ENCODE data around the gene STPG2. TPM values are rescaled to one million over a fixed set of nuclear protein-coding genes. Genes with fewer than 3 reads are reported as not detected.

The STPG2 gene
- total and polyA plus RNA-seq, 2 of the 8 experiments (the other 6 are each of a cell fraction or from before 2014, with no cell fraction given) = 0.03 TPM; not detected in 1

DNA sequence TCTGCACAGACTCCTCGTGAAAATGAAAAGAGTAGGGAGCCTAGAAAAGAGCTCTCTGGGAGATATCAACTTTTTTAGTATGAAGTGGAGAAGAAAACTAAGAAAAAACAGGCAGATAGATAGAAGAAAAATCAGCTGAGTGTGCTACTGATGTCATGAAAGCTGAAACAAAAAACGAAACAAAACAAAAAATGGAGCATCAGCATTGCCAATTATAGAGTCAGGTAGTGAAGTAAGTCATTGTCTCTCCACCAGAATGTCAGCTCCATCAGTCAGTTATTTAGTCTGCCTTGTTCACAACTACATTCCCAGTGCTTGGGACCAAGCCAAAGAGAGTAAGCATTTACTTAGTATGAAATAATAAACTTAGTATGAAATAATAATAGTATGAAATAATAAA lies 595.1 kb downstream of the STPG2 start:
- TF ChIP-seq, protein P1, sequence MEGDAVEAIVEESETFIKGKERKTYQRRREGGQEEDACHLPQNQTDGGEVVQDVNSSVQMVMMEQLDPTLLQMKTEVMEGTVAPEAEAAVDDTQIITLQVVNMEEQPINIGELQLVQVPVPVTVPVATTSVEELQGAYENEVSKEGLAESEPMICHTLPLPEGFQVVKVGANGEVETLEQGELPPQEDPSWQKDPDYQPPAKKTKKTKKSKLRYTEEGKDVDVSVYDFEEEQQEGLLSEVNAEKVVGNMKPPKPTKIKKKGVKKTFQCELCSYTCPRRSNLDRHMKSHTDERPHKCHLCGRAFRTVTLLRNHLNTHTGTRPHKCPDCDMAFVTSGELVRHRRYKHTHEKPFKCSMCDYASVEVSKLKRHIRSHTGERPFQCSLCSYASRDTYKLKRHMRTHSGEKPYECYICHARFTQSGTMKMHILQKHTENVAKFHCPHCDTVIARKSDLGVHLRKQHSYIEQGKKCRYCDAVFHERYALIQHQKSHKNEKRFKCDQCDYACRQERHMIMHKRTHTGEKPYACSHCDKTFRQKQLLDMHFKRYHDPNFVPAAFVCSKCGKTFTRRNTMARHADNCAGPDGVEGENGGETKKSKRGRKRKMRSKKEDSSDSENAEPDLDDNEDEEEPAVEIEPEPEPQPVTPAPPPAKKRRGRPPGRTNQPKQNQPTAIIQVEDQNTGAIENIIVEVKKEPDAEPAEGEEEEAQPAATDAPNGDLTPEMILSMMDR (IDR thresholded peaks at IDR 0.05; ENCODE audit: control extremely low read depth in 1 of 3, insufficient read depth in 1 of 3, low read depth in 1 of 3, low read length in 3 of 3) = no peak
- no peak for TF ChIP-seq KDM4A (IDR thresholded peaks at IDR 0.05; ENCODE audit: low read depth, low read length, severe bottlenecking)
- no peak for TF ChIP-seq RFX5 (IDR thresholded peaks at IDR 0.05; ENCODE audit: borderline replicate concordance, low read depth, low read length)
- Histone ChIP-seq H3K27me3 (replicated peaks in 1 of 4; ENCODE audit: control insufficient read depth in 3 of 4, extremely low read depth in 1 of 4, insufficient read depth in 3 of 4, low read length in 3 of 4) (no peaks in the 10 kb centered on the region), H4K91ac (replicated peaks; ENCODE audit: insufficient read length, low read length) (no peak overlapping the region), H3K9ac (replicated peaks in 1 of 4; ENCODE audit: extremely low read depth in 1 of 4, low read depth in 3 of 4, low read length in 3 of 4) (no peak overlapping the region), H4K5ac (ENCODE audit: insufficient read length, low read depth, low read length) (no peak overlapping the region), H3K23ac (ENCODE audit: insufficient read length) (no peak overlapping the region), H3K36me3 (ENCODE audit: control insufficient read depth in 2 of 4, insufficient read depth in 4 of 4, low read length in 3 of 4) (no peaks in the 10 kb centered on the region), H4K20me1 (replicated peaks in 1 of 2; ENCODE audit: control insufficient read depth in 1 of 2, insufficient read depth in 2 of 2, low read length in 2 of 2) (no peaks in the 10 kb centered on the region), H2BK120ac (replicated peaks; ENCODE audit: low read depth, low read length) (no peak overlapping the region), H3K79me1 (ENCODE audit: low read depth, low read length) (no peaks in the 10 kb centered on the region), H3K9me3 (ENCODE audit: insufficient read depth in 2 of 2, low read depth in 1 of 2, low read length in 1 of 2) (no peaks in the 10 kb centered on the region; a peak in 1 of 4 replicates), H3K27ac (ENCODE audit: low read depth, low read length) (no peak overlapping the region), H3K4ac (replicated peaks; ENCODE audit: insufficient read length, low read depth, low read length) (no peak overlapping the region), H2AFZ (ENCODE audit: low read length) (no peak overlapping the region), H2BK12ac (ENCODE audit: low read depth, low read length) (no peak overlapping the region), H2AK5ac (ENCODE audit: low read depth, low read length) (no peak overlapping the region), H3K56ac (replicated peaks; ENCODE audit: insufficient read length, low read depth, low read length) (no peak overlapping the region), H3K79me2 (ENCODE audit: control insufficient read depth in 1 of 2, insufficient read depth in 2 of 2, low read length in 2 of 2) (no peaks in the 10 kb centered on the region), H3K4me3 (ENCODE audit: extremely low read depth in 1 of 4, insufficient read depth in 2 of 4, low read depth in 3 of 4, low read length in 4 of 4) (no peak overlapping the region), H2BK15ac (ENCODE audit: low read length) (no peak overlapping the region), H2BK20ac (ENCODE audit: low read length) (no peak overlapping the region), H3K4me1 (replicated peaks in 1 of 4; ENCODE audit: control insufficient read depth in 3 of 4, insufficient read depth in 4 of 4, low read length in 3 of 4) (peaks cover 0 to 3% (median 0%) of the 10 kb centered on the region in 4 experiments; a peak in 1 of 7 replicates), H2BK5ac (ENCODE audit: low read depth, low read length) (no peak overlapping the region), H3K4me2 (ENCODE audit: insufficient read depth in 1 of 2, low read depth in 2 of 2, low read length in 2 of 2) (no peak overlapping the region), H3K14ac (ENCODE audit: insufficient read length) (no peak overlapping the region), H3K23me2 (ENCODE audit: low read depth, low read length) (peaks cover 2% of the 10 kb centered on the region; the same call in 1 of the 2 replicates), H4K8ac (ENCODE audit: extremely low read depth, insufficient read depth, low read length) (no peak overlapping the region), H3K18ac (ENCODE audit: extremely low read depth, low read length) (no peak overlapping the region)
- WGBS, 2 experiments (ENCODE audit: extremely low coverage in 1 of 2, insufficient coverage in 1 of 2, insufficient read length in 1 of 2, insufficient replicate concordance in 2 of 2, low coverage in 1 of 2, low lambda C conversion rate in 2 of 2, missing lambda C conversion rate in 1 of 2) = 80% methylated on average over 2 of the region's 2 CpGs; no CpG with 5 or more reads in 1 of the 2 experiments
- CTCF ChIA-PET (ENCODE audit: partially characterized antibody) = no interaction called here
- FAIRE-seq = no peak
- POLR2A ChIA-PET (ENCODE audit: partially characterized antibody) = no interaction called here
- no peak for DNase-seq (ENCODE audit: low read depth in 1 of 2, low spot score in 2 of 2)

All from H1 (cell line).